ENCODE results near the gene CAMK2B.

DNA sequence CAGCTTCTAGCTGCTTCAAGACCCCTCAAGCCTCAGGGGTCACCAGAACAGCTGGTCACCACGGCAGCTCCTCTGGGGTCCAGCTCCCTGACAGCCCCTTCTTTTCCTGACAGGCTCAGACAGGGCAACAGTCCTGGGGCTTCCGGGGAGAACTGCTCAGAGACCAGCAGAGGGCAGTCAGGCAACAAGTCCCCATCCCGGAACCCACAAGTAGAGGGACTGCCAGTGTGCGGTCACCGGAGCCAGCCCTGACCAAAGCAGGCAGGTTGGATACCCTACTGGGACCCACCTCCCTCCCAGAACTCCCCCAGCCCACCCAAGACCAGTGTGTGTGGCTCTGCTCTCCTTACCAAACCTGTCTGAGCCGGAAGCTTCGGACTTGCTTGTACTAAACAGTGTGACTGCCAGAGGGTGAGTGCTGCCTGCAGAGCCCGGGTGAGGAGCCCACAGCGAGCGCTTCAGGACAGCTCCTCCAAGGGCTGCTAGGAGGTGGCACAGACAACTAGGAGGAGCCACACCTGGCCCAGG is 84.3 kb downstream of the CAMK2B start:
- TF ChIP-seq, protein P1, sequence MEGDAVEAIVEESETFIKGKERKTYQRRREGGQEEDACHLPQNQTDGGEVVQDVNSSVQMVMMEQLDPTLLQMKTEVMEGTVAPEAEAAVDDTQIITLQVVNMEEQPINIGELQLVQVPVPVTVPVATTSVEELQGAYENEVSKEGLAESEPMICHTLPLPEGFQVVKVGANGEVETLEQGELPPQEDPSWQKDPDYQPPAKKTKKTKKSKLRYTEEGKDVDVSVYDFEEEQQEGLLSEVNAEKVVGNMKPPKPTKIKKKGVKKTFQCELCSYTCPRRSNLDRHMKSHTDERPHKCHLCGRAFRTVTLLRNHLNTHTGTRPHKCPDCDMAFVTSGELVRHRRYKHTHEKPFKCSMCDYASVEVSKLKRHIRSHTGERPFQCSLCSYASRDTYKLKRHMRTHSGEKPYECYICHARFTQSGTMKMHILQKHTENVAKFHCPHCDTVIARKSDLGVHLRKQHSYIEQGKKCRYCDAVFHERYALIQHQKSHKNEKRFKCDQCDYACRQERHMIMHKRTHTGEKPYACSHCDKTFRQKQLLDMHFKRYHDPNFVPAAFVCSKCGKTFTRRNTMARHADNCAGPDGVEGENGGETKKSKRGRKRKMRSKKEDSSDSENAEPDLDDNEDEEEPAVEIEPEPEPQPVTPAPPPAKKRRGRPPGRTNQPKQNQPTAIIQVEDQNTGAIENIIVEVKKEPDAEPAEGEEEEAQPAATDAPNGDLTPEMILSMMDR (IDR thresholded peaks at IDR 0.05 in 4 of 5, conservative IDR thresholded peaks at IDR 0.05 in 1 of 5): peak; percentile 62 to 79 (median 75)
- TF ChIP-seq POLR2A (IDR thresholded peaks at IDR 0.05): no peak

All from gastrocnemius medialis (tissue), 4 donors.